Measurements from ENCODE around the gene CCNL1. TPM values are rescaled to one million over a fixed set of nuclear protein-coding genes. Genes with fewer than 3 reads are reported as not detected.

Gene CCNL1
- total and polyA plus RNA-seq, 2 donors (not counting 3 experiments of a cell fraction or from before 2014, with no cell fraction given) = 119 to 137 TPM

- TF ChIP-seq POLR2AphosphoS5 (IDR thresholded peaks at IDR 0.05; ENCODE audit: insufficient read depth, low read depth, low read length) = no peak
- no peak for TF ChIP-seq FOS (IDR thresholded peaks at IDR 0.05; ENCODE audit: borderline replicate concordance, insufficient read depth, low read length)
- TF ChIP-seq EZH2 (IDR thresholded peaks at IDR 0.05; ENCODE audit: borderline replicate concordance, low read depth, low read length, severe bottlenecking) = no peak
- TF ChIP-seq JUN (IDR thresholded peaks at IDR 0.05; ENCODE audit: borderline replicate concordance, insufficient read depth, insufficient read length, low read depth) = no peak
- no peak for TF ChIP-seq MYC (IDR thresholded peaks at IDR 0.05; ENCODE audit: low read depth, low read length)
- TF ChIP-seq GATA2 (IDR thresholded peaks at IDR 0.05; ENCODE audit: insufficient read depth, insufficient read length, low read depth, low read length) = no peak
- TF ChIP-seq CTCF (IDR thresholded peaks at IDR 0.05; ENCODE audit: extremely low read depth in 1 of 2, insufficient read depth in 1 of 2, low read depth in 1 of 2, low read length in 2 of 2) = no peak
- TF ChIP-seq POLR2A (IDR thresholded peaks at IDR 0.05; ENCODE audit: low read depth, low read length) = no peak
- no peak for TF ChIP-seq MAX (IDR thresholded peaks at IDR 0.05; ENCODE audit: insufficient read depth, insufficient read length)
- BruUV-seq (replicated peaks) = no TSS peak
- Histone ChIP-seq H4K20me1 (replicated peaks; ENCODE audit: control insufficient read depth, extremely low read depth, insufficient read depth, low read length) (no peaks in the 10 kb centered on the region), H3K27ac (ENCODE audit: insufficient read depth, low read depth, low read length) (no peak overlapping the region), H2AFZ (ENCODE audit: low read depth, low read length) (no peak overlapping the region), H3K9ac (replicated peaks; ENCODE audit: extremely low read depth, insufficient read depth, low read length) (no peak overlapping the region), H3K79me2 (ENCODE audit: control insufficient read depth, insufficient read depth, low read length) (no peaks in the 10 kb centered on the region), H3K9me1 (replicated peaks; ENCODE audit: control insufficient read depth, extremely low read depth, insufficient read depth, low read length) (no peaks in the 10 kb centered on the region), H3K4me3 (replicated peaks in 1 of 3; ENCODE audit: insufficient read depth in 1 of 3, low read depth in 1 of 3, low read length in 3 of 3) (no peak overlapping the region), H3K27me3 (ENCODE audit: control insufficient read depth in 2 of 2, insufficient read depth in 2 of 2, low read length in 2 of 2) (no peaks in the 10 kb centered on the region), H3K4me1 (ENCODE audit: control insufficient read depth, extremely low read depth, insufficient read depth, low read length) (peaks cover 21% of the 10 kb centered on the region), H3K4me2 (ENCODE audit: insufficient read depth, low read length) (no peak overlapping the region), H3K36me3 (ENCODE audit: control insufficient read depth in 2 of 2, extremely low read depth in 1 of 2, insufficient read depth in 2 of 2, low read length in 2 of 2) (no peaks in the 10 kb centered on the region), H3K9me3 (replicated peaks; ENCODE audit: control insufficient read depth, insufficient read depth, low read length) (no peaks in the 10 kb centered on the region)
- DNase-seq (ENCODE audit: low read depth, low spot score) = no peak
- ChIA-PET POLR2A (no interaction called here), CTCF (interaction anchor here (1.3 kb wide), 1 partner anchor 580 kb away, joined by 3 read pairs; no protein-coding TSS in a partner anchor)
- intact Hi-C loops (cut with micrococcal nuclease) (loop anchor here (5.0 kb wide), 3 partner anchors 442 to 1137 kb away; no protein-coding TSS in a partner anchor), dilution Hi-C loops (cut with MboI; ENCODE audit: extremely low pct_ligation_motif_present, low sequenced_read_pairs) (loop anchor here (25.0 kb wide), 1 partner anchor 447 kb away; no protein-coding TSS in a partner anchor)
- no peak for FAIRE-seq
These were observed 25.2 kb downstream of the CCNL1 start for GRCh38 chr3:157134620-157135191.

Data from endothelial cell of umbilical vein (primary cell).